GM12801 (cell line): ENCODE data around the gene STIMATE.

Source experiments
- CTCF ChIP-seq: IDR thresholded peaks from one replicate; pipeline ENCODE4 v1.5.1; 2011; ENCODE audit warnings: control low read depth; ENCODE audit not compliant: insufficient read length; ENCODE audit errors: extremely low read depth

STIMATE gene

GRCh38 chr3:52897130-52898122 is at the start of gene STIMATE:
Gene STIMATE, minus strand, starts transcription at chr3:52897548. Its CDS starts 98 bp downstream, at chr3:52897450.
- TF ChIP-seq CTCF: no peak

- TF ChIP-seq CTCF: no peak
Measured at GRCh38 chr3:52939600-52939999, 42.3 kb upstream of the STIMATE start.

- no peak for TF ChIP-seq CTCF
Measured at GRCh38 chr3:52934630-52935530, 37.5 kb upstream of the STIMATE start.

GRCh38 chr3:52931889-52932288 is 34.5 kb upstream of the STIMATE start:
- TF ChIP-seq CTCF: no peak

- no peak for TF ChIP-seq CTCF
Measured at GRCh38 chr3:52931328-52931727, 34.0 kb upstream of the STIMATE start.

- no peak for TF ChIP-seq CTCF
Measured at GRCh38 chr3:52930748-52931147, 33.4 kb upstream of the STIMATE start.

GRCh38 chr3:52926554-52926953 is 29.2 kb upstream of the STIMATE start:
- no peak for TF ChIP-seq CTCF
